Measurements from ENCODE around the gene CCDC59. TPM values are rescaled to one million over a fixed set of nuclear protein-coding genes. Genes with fewer than 3 reads are reported as not detected.

CCDC59 gene
- total RNA-seq, 1 donor from 2014 or later, result 84.5 TPM

DNA sequence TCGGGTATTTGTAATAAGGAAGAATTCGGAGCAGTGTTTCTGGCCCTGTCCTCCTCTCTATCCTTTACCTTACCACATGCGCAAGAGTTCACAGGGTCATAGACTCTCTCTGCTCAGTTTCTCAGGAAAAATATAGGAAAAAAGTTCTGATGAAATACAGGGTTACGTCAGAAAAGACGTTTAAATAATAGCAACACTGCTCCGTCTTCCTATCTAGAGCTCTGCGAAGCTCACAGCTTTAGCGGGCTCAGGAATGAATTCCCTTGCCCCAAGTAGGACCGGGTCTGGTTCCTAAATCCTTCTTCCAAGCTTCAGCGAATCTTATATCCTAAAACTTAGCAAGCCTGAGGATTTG, 365 bp downstream of the CCDC59 start:
- Mint-ChIP-seq H3K4me3 (ENCODE audit: low read depth) (peak overlapping the region; percentile 99), H3K27me3 (ENCODE audit: low read depth) (no peaks in the 10 kb centered on the region), H3K36me3 (ENCODE audit: low read depth) (peaks cover 56% of the 10 kb centered on the region), H3K4me1 (ENCODE audit: low read depth) (peaks cover 28% of the 10 kb centered on the region), H3K9me3 (peaks cover 5% of the 10 kb centered on the region), H3K27ac (peak overlapping the region; percentile 100)
- DNase-seq (ENCODE audit: low spot score), result no peak
- intact Hi-C loops (cut with micrococcal nuclease), result loop anchor here (1.0 kb wide), 2 partner anchors 328 to 714 kb away; partner anchors contain the start of gene TMTC2

DNA sequence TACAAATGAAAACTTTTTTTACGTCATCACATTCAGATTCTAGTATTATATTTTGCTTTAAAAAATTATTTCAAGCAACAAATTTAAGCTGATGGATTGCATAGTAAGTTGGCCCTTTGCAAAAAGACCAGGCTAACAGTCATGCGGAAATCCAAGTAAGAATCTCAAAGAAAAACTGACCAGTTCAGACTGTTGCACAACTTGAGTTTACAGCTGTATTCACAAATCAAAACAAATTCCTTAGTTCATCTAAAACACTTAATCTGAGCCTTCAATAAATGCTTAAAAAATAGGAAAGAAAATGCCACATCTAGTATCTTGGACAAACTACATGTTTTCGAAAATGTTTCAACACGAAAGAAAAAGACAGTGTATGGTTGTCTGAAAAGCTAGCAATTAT, 847 bp downstream of the CCDC59 start:
- Mint-ChIP-seq H3K4me1 (ENCODE audit: low read depth) (peaks cover 28% of the 10 kb centered on the region), H3K4me3 (ENCODE audit: low read depth) (peak overlapping the region; percentile 99), H3K36me3 (ENCODE audit: low read depth) (peaks cover 56% of the 10 kb centered on the region), H3K27ac (peak overlapping the region; percentile 100), H3K27me3 (ENCODE audit: low read depth) (no peaks in the 10 kb centered on the region), H3K9me3 (peaks cover 5% of the 10 kb centered on the region)
- no peak for DNase-seq (ENCODE audit: low spot score)
- intact Hi-C loops (cut with micrococcal nuclease), result no loop called here

DNA sequence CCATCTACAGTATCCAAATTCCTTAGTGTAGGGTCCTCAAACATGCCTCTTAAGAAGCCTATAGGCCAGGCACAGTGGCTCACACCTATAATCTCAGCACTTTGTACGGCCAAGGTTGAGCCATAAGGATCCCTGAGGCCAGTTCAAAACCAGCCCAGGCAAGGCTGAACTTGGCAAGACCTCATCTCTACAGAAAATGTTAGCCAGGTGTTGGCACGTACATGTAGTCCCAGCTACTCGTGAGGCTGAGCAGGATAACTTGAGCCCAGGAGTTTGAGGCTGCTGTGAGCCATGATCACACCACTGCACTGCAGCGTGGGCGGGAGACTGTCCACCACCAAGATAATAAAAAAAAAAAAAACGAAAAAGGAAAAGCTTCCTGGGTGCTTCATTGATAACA, 6.8 kb downstream of the CCDC59 start:
- Mint-ChIP-seq H3K27me3 (ENCODE audit: low read depth) (no peaks in the 10 kb centered on the region), H3K4me3 (ENCODE audit: low read depth) (no peak overlapping the region), H3K27ac (no peak overlapping the region), H3K36me3 (ENCODE audit: low read depth) (peaks cover 47% of the 10 kb centered on the region), H3K9me3 (no peaks in the 10 kb centered on the region), H3K4me1 (ENCODE audit: low read depth) (peaks cover 8% of the 10 kb centered on the region)
- intact Hi-C loops (cut with micrococcal nuclease), result no loop called here
- no peak for DNase-seq (ENCODE audit: low spot score)

DNA sequence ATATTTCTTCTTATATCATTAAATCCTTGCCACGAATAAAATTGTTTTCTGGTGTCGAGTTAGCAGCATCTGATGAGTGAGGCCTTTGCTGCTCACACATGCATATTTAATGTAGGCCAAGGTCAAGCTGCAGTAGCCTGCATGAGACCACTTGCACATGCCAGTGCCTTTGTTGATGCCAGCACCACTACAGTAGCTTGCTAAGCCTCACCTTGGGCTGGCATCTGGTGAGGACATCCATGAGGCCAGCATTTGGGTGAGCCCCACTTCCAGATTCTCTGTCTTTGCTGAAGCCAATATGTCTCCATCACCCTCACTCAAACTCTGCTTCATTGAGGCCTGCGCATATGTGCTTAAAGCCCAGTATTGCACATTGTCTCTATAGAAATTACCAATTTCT, 8.0 kb downstream of the CCDC59 start:
- Mint-ChIP-seq H3K27me3 (ENCODE audit: low read depth) (no peaks in the 10 kb centered on the region), H3K36me3 (ENCODE audit: low read depth) (peaks cover 34% of the 10 kb centered on the region), H3K4me1 (ENCODE audit: low read depth) (peaks cover 2% of the 10 kb centered on the region), H3K4me3 (ENCODE audit: low read depth) (no peak overlapping the region), H3K27ac (no peak overlapping the region), H3K9me3 (no peaks in the 10 kb centered on the region)
- intact Hi-C loops (cut with micrococcal nuclease), result no loop called here
- DNase-seq (ENCODE audit: low spot score), result no peak

DNA sequence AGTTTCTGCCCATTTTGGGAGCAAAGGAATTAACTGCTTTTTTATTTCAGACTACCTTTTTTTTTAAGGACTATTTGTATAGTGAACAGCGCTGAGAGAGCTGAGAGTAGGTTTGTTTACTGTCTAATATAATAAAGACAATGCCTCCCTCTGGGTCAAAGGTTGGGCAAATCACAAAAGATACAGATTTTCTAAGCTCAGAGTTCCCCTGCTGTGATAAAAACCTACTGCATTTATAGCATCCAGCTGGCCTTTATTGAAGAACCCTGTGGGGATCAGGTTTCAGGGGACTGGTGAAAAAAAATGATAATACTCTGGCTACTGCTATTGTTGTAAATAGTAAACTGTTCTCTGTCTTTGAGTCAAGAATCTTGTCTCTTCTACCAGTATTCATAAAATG, 28.7 kb downstream of the CCDC59 start:
- H3K36me3 Mint-ChIP-seq (ENCODE audit: low read depth), result no peaks in the 10 kb centered on the region
- intact Hi-C loops (cut with micrococcal nuclease), result no loop called here
- no peaks in the 10 kb centered on the region for H3K9me3 Mint-ChIP-seq
- no peak for DNase-seq (ENCODE audit: low spot score)
- H3K27ac Mint-ChIP-seq, result no peak overlapping the region
- no peaks in the 10 kb centered on the region for H3K27me3 Mint-ChIP-seq (ENCODE audit: low read depth)
- no peaks in the 10 kb centered on the region for H3K4me1 Mint-ChIP-seq (ENCODE audit: low read depth)
- H3K4me3 Mint-ChIP-seq (ENCODE audit: low read depth), result no peak overlapping the region

DNA sequence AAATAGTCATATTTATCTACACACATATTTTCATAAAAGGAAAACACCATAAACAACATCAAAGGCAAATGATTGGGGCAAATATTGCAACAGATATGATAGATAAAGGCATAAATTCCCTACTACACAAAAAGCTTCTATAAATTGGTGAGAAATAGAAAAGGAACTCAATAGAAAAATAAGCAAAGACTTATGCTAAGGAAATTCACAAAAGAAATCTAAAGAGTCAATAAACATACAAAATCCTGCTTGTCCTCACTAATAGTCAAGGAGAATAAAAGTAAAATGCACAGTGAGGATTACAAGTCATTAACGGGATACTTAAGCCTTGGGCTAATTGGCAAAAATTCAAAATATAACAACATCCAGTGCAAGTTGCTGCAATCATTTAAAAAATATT, 30.3 kb downstream of the CCDC59 start:
- Mint-ChIP-seq H3K27me3 (ENCODE audit: low read depth) (no peaks in the 10 kb centered on the region), H3K4me1 (ENCODE audit: low read depth) (no peaks in the 10 kb centered on the region), H3K36me3 (ENCODE audit: low read depth) (no peaks in the 10 kb centered on the region), H3K4me3 (ENCODE audit: low read depth) (no peak overlapping the region), H3K9me3 (no peaks in the 10 kb centered on the region), H3K27ac (no peak overlapping the region)
- no peak for DNase-seq (ENCODE audit: low spot score)
- intact Hi-C loops (cut with micrococcal nuclease), result loop anchor here (2.0 kb wide), 1 partner anchor 683 kb away; no protein-coding TSS in a partner anchor

DNA sequence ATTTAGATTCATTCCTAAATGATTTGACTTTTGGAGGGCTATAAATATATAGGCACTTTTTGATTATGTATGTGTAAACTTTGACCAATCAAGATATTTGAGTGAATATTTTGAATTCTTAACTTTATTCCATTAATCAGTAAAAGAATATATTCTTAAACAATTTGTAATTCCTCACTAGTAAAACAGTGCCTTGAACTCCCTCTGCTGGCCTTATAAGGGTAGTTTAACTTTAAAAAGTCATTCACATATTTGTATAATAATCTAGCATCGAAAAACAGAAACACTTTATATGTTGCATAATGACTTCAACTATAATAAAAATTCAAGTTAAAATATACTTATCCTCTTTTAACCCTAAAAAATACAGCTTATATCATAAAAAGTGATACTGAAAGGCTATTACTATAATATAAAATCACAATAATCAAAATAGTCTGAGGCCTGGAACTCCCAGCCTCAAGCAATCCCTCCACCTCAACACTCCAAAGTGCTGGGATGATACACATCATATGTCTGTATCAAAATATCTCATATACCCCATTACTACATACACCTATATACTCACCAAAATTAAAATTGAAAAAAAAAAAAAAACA, 31.2 kb downstream of the CCDC59 start:
- Mint-ChIP-seq H3K27me3 (ENCODE audit: low read depth) (no peaks in the 10 kb centered on the region), H3K4me3 (ENCODE audit: low read depth) (no peak overlapping the region), H3K9me3 (no peaks in the 10 kb centered on the region), H3K4me1 (ENCODE audit: low read depth) (no peaks in the 10 kb centered on the region), H3K36me3 (ENCODE audit: low read depth) (no peaks in the 10 kb centered on the region), H3K27ac (no peak overlapping the region)
- intact Hi-C loops (cut with micrococcal nuclease), result loop anchor here (2.0 kb wide), 1 partner anchor 682 kb away; no protein-coding TSS in a partner anchor
- DNase-seq (ENCODE audit: low spot score), result no peak

DNA sequence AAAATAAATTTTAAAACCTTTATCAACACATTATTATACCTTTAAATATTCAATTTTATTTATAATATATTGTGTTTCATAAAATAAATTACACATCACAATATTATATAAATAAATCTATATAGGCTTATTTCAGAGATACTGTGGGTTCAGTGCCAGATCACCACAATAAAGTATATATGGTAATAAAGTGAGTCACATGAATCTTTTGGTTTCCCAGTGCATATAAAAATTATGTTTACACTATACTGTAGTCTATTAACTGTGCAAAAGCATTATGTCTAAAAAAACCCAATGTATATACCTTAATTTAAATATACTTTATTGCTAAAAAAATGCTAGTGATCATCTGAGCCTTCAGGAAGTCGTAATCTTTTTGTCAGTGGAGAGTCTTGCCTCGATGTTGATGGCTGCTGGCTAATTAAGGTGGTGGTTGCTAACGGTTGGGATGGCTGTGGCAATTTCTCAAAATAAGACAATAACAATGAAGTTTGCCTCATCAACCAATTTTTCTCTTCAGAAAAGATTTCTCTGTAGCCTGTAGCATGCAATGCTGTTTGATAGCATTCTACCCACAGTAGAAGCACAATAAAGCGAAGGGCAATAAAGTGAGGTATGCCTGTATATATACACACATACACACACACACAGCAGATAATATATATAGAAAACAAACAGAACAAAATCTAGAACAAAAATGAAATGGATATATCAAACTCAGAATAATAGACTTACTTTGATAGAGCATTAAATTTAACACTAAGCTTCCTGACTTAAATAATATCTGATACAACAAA, 32.4 kb downstream of the CCDC59 start:
- no peak overlapping the region for H3K27ac Mint-ChIP-seq
- no peak for DNase-seq (ENCODE audit: low spot score)
- H3K27me3 Mint-ChIP-seq (ENCODE audit: low read depth), result no peaks in the 10 kb centered on the region
- no peaks in the 10 kb centered on the region for H3K4me1 Mint-ChIP-seq (ENCODE audit: low read depth)
- intact Hi-C loops (cut with micrococcal nuclease), result loop anchor here (2.0 kb wide), 1 partner anchor 681 kb away; no protein-coding TSS in a partner anchor
- no peaks in the 10 kb centered on the region for H3K36me3 Mint-ChIP-seq (ENCODE audit: low read depth)
- no peak overlapping the region for H3K4me3 Mint-ChIP-seq (ENCODE audit: low read depth)
- no peaks in the 10 kb centered on the region for H3K9me3 Mint-ChIP-seq

DNA sequence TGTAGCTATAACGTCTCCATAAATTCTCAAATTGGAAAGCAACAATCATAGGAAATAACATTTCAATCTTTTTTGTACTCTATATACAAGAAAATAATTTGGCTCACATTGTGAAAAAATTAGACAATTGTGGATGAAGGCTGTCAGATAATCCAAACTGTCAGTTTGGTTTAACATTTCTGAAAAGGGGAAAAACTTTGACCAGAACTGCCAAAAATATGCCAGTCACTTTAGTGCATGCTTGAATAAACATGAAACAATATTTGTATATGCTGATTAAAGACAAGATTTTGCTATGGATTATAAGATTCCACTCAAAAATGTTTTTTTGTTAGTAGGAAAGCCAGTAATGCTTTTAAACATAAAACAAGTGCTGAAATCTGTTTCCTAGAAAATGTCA, 38.9 kb downstream of the CCDC59 start:
- Mint-ChIP-seq H3K27ac (no peak overlapping the region), H3K4me1 (ENCODE audit: low read depth) (no peaks in the 10 kb centered on the region), H3K4me3 (ENCODE audit: low read depth) (no peak overlapping the region), H3K27me3 (ENCODE audit: low read depth) (no peaks in the 10 kb centered on the region), H3K9me3 (no peaks in the 10 kb centered on the region), H3K36me3 (ENCODE audit: low read depth) (no peaks in the 10 kb centered on the region)
- DNase-seq (ENCODE audit: low spot score), result no peak
- intact Hi-C loops (cut with micrococcal nuclease), result no loop called here

DNA sequence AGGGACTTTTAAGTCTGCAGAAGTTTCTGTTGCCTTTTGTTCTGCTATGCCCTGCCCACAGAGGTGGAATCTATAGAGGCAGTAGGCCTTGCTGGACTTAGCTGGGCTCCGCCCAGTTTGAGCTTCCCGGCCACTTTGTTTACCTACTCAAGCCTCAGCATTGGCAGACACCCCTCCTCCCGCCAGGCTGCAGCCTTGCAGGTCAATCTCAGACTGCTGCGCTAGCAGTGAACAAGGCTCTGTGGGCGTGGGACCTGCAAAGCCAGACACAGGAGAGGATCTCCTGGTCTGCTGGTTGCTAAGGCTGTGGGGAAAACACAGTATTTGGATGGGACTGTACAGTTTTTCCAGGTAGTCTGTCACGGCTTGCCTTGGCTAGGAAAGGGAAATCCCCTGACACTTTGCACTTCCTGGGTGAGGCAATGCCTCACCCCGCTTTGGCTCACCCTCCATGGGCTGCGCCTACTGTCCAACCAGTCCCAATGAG, 43.7 kb downstream of the CCDC59 start:
- Mint-ChIP-seq H3K27me3 (ENCODE audit: low read depth) (no peaks in the 10 kb centered on the region), H3K4me1 (ENCODE audit: low read depth) (no peaks in the 10 kb centered on the region), H3K27ac (no peak overlapping the region), H3K9me3 (no peaks in the 10 kb centered on the region), H3K36me3 (ENCODE audit: low read depth) (no peaks in the 10 kb centered on the region), H3K4me3 (ENCODE audit: low read depth) (no peak overlapping the region)
- intact Hi-C loops (cut with micrococcal nuclease), result no loop called here
- DNase-seq (ENCODE audit: low spot score), result no peak

Other genes starting within 250 kb of the CCDC59 start
- gene METTL25, start 142 bp upstream of the CCDC59 start, total RNA-seq, result 6.9 and 7.3 TPM in 2 replicates

Measured in activated T-helper 2 cell treated with anti-CD3 and anti-CD28 coated beads, Interferon-gamma antibody, Interleukin-2, Interleukin-4, amounts not matched to agents 10 μg/mL and 5 μg/mL and 100 μg/mL, durations not matched to agents 14 hours and 24 hours and 36 hours (primary cell).